ENCODE data around the gene MRPS35. TPM values are rescaled to one million over a fixed set of nuclear protein-coding genes. Genes with fewer than 3 reads are reported as not detected.

Gene MRPS35
- polyA plus RNA-seq, 1 experiment: 66.6 TPM

DNA sequence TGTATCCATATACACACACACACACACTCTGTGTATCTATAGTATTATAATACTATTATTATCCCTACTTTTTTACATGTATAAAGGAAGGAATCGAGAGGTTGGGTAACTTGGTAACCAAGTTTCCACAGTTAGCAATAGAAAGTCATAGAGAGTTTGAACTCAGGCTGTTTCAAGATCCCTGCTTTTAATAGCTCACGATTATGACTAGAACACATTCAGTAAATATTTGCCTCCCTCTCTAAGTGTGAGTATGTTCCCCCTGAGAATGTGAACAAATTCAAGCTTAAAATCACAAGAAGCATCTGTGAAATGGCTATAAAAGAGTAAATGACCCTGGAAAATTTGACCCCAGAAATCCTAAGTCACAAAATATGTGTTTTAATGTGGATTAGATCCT, 25.4 kb upstream of the MRPS35 start:
- H3K27ac ChIP-seq (ENCODE audit: low read depth, low read length): no peak overlapping the region
- no peak for DNase-seq (ENCODE audit: low read depth, low spot score)
- H3K9me3 ChIP-seq (ENCODE audit: control insufficient read depth, insufficient read depth, low read length): no peaks in the 10 kb centered on the region
- CTCF ChIA-PET: interaction anchor here (1.1 to 1.9 kb wide), 2 partner anchors 24 to 301 kb away, joined by 3 to 5 read pairs; no protein-coding TSS in a partner anchor
- POLR2A ChIA-PET: no interaction called here
- H3K27me3 ChIP-seq (ENCODE audit: control insufficient read depth, insufficient read depth, low read length): no peaks in the 10 kb centered on the region
- no peak overlapping the region for H3K4me3 ChIP-seq (ENCODE audit: low read depth, low read length)
- TF ChIP-seq, protein P1, sequence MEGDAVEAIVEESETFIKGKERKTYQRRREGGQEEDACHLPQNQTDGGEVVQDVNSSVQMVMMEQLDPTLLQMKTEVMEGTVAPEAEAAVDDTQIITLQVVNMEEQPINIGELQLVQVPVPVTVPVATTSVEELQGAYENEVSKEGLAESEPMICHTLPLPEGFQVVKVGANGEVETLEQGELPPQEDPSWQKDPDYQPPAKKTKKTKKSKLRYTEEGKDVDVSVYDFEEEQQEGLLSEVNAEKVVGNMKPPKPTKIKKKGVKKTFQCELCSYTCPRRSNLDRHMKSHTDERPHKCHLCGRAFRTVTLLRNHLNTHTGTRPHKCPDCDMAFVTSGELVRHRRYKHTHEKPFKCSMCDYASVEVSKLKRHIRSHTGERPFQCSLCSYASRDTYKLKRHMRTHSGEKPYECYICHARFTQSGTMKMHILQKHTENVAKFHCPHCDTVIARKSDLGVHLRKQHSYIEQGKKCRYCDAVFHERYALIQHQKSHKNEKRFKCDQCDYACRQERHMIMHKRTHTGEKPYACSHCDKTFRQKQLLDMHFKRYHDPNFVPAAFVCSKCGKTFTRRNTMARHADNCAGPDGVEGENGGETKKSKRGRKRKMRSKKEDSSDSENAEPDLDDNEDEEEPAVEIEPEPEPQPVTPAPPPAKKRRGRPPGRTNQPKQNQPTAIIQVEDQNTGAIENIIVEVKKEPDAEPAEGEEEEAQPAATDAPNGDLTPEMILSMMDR (IDR thresholded peaks at IDR 0.05; ENCODE audit: low read depth, low read length): no peak

DNA sequence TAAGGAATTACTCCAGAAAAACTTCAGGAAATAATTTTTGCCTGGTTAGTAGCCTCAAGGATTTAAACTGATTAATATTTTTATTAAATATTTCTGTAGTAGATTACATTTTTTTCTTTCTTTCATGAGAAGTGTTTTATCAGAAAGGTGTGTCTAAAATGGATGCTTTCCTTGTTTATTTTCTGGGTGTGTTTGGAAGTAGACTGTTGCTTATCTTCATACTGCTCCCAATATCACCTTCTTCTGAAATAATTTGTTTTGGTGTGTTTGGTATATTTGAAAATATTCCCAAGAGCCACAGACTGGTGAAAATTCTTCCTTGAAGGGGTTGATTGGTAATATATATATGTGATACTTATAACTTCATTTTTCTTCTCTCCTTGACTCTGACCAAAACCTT, 24.5 kb upstream of the MRPS35 start:
- no peak overlapping the region for H3K4me3 ChIP-seq (ENCODE audit: low read depth, low read length)
- POLR2A ChIA-PET: no interaction called here
- H3K9me3 ChIP-seq (ENCODE audit: control insufficient read depth, insufficient read depth, low read length): no peaks in the 10 kb centered on the region
- no peak for DNase-seq (ENCODE audit: low read depth, low spot score)
- CTCF ChIA-PET: no interaction called here
- no peaks in the 10 kb centered on the region for H3K27me3 ChIP-seq (ENCODE audit: control insufficient read depth, insufficient read depth, low read length)
- TF ChIP-seq, protein P1 (IDR thresholded peaks at IDR 0.05; ENCODE audit: low read depth, low read length): no peak
- no peak overlapping the region for H3K27ac ChIP-seq (ENCODE audit: low read depth, low read length)

DNA sequence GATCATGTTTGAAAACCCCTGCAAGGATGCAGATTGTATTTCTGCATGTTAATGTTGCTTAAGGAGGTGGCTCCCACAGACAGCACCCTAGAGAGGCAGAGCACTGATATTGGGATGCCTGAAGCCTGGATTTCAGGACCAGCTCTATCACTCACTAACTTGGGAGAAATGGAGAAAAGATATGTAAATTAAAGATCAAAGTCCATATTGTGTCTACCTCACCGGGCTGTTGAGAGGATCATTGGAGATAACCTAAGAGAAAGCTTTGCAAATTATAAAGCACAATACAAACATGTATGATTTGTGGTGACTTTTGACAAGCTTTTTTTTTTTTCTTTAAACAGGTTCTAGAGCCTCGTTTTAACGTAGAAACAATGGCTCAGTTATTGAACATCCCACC, 22.0 kb upstream of the MRPS35 start:
- H3K9me3 ChIP-seq (ENCODE audit: control insufficient read depth, insufficient read depth, low read length): no peaks in the 10 kb centered on the region
- no peaks in the 10 kb centered on the region for H3K27me3 ChIP-seq (ENCODE audit: control insufficient read depth, insufficient read depth, low read length)
- H3K4me3 ChIP-seq (ENCODE audit: low read depth, low read length): no peak overlapping the region
- TF ChIP-seq, protein P1 (IDR thresholded peaks at IDR 0.05; ENCODE audit: low read depth, low read length): no peak
- ChIA-PET CTCF (interaction anchor here (1.5 kb wide), 1 partner anchor 15 kb away, joined by 7 read pairs; no protein-coding TSS in a partner anchor), POLR2A (no interaction called here)
- DNase-seq (ENCODE audit: low read depth, low spot score): no peak
- no peak overlapping the region for H3K27ac ChIP-seq (ENCODE audit: low read depth, low read length)

DNA sequence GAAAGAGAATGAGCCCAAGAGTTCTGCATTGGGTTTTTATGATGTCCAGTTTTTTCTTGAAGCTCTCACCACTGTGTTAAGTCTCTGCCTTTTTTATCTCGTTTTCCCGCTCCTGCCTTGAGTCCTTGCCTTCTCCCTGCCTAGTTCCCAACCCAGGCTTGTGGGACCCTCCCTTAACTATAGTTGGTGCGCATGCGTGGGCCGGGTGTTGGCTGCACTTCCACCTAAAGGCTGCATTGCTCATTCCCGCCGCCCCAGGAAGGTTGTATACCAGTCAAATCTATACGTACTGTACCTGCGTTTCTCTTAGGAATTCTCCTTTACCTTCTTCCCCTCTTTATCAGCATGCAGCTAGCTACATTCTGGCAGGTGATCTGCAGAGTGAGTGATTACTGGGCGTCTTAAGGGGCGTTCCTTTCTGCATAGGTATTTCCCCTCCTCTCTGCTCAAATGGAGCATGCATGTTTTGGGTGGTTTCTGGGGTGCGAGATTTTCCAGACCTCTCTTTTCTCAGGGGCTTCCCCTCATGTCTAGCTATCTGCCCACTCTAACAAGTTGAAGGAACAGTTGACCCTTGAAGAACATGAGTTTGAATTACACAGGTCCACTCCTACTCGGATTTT, 21.0 kb upstream of the MRPS35 start:
- POLR2A ChIA-PET: no interaction called here
- DNase-seq (ENCODE audit: low read depth, low spot score): no peak
- CTCF ChIA-PET: interaction anchor here (1.5 kb wide), 1 partner anchor 14 kb away, joined by 7 read pairs; no protein-coding TSS in a partner anchor
- TF ChIP-seq, protein P1 (IDR thresholded peaks at IDR 0.05; ENCODE audit: low read depth, low read length): no peak
- Histone ChIP-seq H3K9me3 (ENCODE audit: control insufficient read depth, insufficient read depth, low read length) (no peaks in the 10 kb centered on the region), H3K27me3 (ENCODE audit: control insufficient read depth, insufficient read depth, low read length) (no peaks in the 10 kb centered on the region), H3K27ac (ENCODE audit: low read depth, low read length) (no peak overlapping the region), H3K4me3 (ENCODE audit: low read depth, low read length) (no peak overlapping the region)

DNA sequence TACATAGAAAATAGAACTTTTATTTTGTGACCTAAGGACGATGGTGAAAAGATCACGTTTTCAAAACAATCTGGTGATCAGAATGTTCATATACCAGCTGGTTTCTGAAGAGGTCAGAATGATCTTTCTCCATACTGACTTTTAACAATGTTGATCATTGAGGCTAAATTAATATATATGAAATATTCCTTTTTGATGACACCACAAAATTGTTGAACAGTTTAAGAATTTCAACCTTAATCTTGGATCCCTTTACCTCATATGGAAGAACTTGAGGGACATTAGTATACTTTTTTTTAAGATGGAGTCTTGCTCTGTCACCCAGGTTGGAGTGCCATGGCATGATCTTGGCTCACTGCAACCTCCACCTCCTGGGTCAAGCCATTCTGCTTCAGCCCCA, 17.2 kb upstream of the MRPS35 start:
- H3K4me3 ChIP-seq (ENCODE audit: low read depth, low read length): no peak overlapping the region
- ChIA-PET CTCF (no interaction called here), POLR2A (no interaction called here)
- TF ChIP-seq, protein P1 (IDR thresholded peaks at IDR 0.05; ENCODE audit: low read depth, low read length): no peak
- no peak for DNase-seq (ENCODE audit: low read depth, low spot score)
- H3K27ac ChIP-seq (ENCODE audit: low read depth, low read length): no peak overlapping the region
- H3K9me3 ChIP-seq (ENCODE audit: control insufficient read depth, insufficient read depth, low read length): no peaks in the 10 kb centered on the region
- no peaks in the 10 kb centered on the region for H3K27me3 ChIP-seq (ENCODE audit: control insufficient read depth, insufficient read depth, low read length)
